GM19023 (cell line): ENCODE results near the gene CXXC5.

Experiments
- ATAC-seq: cut with Tn5 transposase; IDR thresholded peaks from one replicate; pipeline ENCODE4 v1.9.1; 2021; ENCODE audit warnings: mild to moderate bottlenecking, moderate library complexity; ENCODE audit not compliant: unreplicated experiment

The CXXC5 gene

DNA sequence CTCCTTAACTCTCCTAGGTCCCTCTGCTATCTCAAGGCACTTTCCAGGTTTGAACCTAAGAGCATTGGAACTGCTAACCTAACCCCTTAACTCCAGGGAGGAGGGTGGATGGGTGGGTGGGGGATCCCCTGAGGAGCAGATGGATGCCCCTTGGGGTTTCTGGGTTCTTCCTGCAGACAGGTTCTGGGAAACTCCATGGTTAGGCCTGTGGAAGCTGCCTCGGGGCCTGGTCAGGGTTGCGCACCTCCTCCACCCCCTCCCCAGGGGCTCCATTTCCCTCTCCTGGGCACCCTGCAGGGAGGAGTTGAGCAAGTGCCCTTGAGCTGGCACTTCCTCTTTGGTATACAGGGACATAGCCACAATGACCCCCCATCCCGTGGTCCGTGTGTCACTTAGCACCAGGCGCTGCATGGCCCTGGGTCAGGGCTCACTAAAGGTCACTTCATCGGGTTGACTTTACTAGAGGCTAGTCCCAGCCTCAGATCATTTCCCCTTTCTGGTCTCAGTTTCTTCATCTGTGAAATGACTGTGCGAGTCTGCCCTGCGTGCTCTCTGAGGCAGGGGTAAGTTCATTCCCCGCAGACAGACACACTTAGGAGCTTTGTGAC, 16.0 kb downstream of the CXXC5 start:
- ATAC-seq = peak; percentile 47

DNA sequence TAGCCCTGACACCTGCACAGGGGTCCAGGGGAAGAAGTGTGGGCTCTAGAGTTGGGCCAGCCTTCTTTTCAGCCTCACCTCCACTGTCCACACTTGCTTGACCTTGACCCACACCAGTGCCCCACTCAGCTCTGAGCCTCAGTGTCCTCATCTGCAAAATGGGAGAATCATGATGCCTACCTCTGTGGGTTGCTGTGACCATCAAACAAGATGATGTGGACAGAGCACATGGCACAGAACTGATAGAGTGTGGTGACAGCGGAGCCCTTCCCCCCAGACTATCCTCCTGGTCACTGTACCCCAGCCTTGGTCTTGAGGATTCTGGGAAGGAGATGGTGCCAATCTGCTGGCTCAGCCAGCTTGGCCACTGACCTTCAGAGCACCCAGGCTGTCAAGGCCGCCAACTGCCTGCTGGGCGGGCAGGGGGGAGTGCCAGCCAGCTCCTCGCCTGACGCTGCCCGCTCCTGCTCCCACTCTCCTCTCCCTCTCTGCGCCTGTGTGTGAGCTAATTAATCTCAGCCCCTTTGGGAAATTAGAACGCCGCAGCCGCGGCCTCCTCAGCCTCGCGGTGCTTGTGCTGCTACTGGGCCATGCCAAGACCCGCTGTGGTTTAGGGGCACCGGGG, 16.7 kb downstream of the CXXC5 start:
- ATAC-seq = no peak

GRCh38 chr5:139665626-139666025, 17.5 kb downstream of the CXXC5 start:
- ATAC-seq = no peak

DNA sequence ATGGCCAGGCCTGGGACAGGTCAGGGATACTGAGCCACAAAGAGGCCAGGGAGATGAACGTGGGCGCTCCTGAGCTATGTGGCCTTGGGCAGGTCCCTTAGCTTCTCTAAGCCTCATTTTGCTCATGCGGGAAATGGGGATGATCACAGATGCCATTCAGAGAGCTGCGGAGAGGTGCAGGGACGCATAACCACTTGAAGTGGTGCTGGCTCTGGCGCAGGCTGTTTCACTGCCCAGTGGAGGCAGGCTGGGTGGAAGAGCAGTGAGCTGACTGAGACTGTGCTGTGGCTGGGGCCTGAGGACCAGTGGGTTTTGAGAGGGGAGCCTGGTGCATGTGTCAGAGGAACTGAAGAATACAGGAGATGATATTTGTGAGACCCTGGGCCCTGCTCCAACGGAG, 18.4 kb downstream of the CXXC5 start:
- no peak for ATAC-seq

DNA sequence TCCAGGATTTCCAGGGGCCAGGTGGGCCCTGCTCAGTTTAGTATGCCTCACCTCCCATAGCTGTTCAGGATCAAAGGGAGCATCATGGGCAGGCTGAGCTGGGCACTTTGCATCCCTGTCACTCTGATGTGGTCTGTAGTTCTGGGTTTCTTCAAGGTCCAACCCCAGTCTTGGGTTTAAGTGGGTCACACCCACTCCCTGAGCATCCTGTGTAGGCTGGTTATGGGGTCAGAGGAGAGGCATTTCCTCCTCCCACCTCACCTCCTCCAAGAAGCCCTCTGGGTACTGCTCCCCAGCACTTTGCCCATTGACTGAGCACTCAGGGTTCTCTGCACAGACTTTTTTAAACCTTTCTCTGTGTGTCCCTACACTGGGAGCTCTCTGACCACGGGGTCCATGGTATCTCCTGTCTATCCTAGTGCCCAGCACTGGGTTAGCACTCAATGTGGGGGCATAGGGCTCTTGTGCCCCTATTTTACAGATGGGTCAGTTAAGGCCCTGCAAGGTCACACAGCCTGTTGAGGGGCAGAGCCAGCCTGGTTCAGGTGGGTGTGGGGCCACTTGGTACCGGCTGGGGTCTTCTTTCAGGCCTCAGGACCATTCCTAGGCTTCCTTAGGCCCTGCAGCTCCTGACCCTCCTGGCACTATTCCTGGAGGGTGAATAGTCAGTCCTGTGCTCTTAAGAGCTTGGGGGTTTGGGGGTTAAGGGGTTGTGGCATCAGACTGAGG, 19.0 kb downstream of the CXXC5 start:
- no peak for ATAC-seq

DNA sequence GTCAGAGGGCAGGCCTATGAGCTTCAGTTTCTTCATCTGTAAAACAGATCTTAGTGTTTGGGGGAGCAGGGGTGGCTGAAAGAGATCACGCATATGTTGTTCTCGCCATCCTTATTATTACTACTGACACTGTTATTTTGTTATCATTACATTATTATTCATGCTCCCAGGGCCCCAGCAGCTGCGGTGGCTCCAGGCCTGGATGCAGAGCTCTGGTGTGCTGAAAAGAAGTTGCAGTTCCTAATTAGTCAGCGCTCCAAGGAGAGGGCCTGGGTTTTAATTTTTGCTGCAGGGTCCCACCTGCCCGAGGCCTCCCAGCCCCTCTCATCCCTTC, 19.5 kb downstream of the CXXC5 start:
- no peak for ATAC-seq

GRCh38 chr5:139668064-139668880, 20.1 kb downstream of the CXXC5 start:
- no peak for ATAC-seq

DNA sequence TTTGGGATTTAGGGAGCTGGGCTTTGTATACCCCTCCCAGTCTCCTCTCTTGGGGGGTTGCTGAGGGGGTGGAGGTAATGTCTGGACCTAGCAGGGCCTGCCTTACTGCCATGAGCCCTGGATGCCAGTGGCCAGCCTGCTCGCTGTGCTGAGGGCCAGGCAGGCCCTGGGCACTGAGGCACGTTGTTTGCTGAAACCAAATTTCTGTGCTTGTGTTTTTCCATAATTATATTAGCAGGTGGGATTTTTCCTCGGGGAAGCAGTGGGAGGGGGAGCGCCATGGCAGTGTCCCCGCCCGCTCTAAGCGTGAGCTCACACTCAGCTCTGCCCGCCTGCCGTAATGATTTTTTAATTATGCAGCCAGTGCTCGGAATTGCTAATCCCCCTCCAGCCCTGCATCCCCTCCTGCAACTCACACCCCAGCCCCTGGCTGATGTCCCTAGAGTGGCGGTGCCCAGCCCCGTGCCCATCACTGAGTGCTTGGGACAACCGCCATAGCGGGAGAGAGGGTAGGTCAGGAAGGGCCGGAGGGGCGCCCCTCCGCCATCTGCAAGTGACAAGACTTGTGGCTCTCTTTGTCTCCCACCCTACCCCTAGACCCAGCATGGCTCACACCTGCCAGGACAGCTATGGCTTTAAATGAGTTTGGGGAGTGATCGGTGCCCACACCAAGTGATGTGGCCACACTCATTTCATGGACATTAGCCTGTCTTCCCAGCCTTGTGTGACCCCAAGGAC, 20.9 kb downstream of the CXXC5 start:
- no peak for ATAC-seq

GRCh38 chr5:139669662-139670368, 21.7 kb downstream of the CXXC5 start:
- peak; percentile 36 for ATAC-seq

- peak; percentile 39 for ATAC-seq
Measured at GRCh38 chr5:139670369-139671095, 22.4 kb downstream of the CXXC5 start.

- peak; percentile 18 for ATAC-seq
Measured at GRCh38 chr5:139671096-139671841, 23.1 kb downstream of the CXXC5 start.

- no peak for ATAC-seq
Measured at GRCh38 chr5:139675213-139675612, 27.1 kb downstream of the CXXC5 start.

DNA sequence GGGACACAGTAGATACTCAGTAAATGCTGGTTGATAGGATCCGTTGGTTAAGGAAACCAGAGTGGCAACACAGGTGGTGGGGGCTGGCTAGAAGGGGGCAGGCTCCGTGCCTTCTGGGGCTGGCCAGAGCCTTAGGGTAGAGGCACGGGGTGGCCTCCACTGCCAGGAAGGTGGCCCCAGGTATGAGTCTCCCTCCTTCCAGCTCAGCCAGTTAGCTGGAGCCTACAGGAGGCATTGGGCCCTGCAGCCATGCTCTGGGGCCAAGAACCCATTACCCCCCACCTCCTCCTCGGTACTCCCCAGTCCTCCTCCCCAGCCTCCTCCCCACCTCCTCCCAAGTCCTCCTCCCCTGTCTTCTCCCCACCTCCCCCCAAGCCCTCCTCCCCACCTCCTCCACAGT, 27.7 kb downstream of the CXXC5 start:
- ATAC-seq = no peak

DNA sequence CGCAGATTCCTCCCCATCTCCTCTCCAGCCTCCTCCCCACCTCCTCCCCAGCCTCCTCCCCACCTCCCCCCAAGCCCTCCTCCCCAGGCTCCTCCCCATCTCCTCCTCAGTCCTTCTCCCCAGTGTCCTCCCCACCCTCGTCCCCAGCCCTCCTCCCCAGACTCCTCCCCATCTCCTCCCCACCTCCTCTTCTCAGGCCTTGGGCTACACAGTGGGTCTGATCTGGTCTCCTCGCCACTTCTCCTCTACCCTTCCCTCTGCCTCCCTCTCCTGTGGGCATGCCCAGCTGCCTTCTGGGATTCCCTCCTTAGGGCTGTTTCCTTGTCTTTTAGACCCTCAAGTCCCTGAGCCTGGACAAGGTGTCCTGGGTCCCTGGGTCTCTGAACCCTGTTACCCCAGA, 28.3 kb downstream of the CXXC5 start:
- ATAC-seq = no peak

DNA sequence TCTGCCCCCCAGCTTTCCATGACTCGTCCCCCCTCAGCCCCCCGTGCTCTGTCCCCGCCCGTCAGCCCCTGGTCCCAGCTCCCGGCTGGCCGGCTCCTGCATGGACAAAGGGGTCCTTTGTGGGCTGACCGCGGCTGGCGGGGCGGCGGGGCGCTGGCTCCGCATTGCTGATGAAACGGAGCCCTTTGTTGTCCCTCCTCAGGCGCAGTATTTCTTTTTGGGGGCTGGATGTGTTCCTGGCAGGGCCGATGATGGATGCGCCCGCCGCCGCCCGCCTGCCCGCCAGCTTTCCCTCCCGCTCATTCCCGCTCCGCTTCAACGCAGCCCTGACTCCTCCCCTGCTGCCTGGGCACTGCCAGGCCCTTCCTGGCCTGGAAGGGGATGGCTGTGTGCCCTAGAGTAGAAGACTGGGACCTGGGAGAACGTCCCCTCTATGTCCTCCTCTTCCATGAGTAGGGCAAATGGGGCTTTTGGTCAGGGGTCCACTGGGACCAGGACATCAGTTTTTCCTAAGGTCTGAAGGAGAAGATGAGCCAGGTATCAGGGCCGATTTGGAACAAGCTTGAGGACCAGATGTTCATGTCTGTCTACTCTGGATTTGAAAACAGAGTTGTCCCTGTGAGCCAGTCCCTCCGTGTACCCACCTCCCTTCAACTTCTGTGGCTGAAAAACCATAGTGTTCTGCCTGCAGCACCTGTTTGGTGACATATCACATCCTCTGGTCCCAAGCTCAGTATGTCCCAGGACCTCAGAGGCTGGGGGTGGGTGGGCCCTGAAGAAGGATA, 29.0 kb downstream of the CXXC5 start:
- no peak for ATAC-seq

DNA sequence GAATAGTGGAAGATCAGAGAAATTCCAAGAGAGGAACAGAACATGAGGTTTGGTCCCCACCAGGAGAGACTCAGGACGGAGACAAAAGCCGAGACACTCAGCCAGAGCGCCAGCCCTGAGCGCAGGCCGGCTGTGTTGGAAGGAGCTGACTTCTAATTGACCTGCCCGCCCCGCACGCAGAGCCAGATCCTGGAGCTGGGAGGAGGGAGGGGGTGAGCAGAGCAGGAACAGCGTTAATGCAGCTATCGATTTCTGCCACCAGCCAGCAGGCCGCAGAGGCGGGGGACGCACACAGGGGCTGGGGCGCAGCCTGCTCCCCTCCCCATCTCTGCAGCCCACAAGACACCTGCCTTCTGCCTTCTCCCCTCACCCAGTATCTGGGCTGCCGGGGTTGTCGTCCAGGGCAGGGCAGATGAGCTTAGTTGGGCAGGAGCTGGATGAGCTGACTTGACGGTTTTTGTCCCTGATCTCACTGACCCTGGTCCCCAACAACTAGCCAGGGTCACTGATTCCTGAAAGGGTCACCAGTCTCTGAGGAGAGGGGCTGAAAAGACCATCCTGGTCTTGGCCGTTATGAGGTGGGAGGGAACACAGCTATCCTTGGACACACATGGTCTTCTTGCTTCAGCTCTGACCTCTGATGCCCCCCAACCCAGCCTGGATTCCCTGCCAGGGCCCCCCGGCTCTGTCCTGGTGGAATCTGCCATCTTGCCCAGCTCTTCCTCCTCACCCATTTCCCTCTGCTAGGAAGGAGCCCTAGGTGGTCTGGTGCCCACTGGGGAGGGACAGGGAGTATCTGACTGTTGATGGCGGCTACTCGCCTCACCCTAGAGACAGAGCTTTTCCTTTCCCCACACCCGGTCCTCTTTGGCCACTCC, 29.8 kb downstream of the CXXC5 start:
- no peak for ATAC-seq
